GM18502 (cell line): Measurements from ENCODE around the gene CEP104.

Experiments used
- ATAC-seq: cut with Tn5 transposase; IDR thresholded peaks from one replicate; pipeline ENCODE4 v1.9.1; 2021; ENCODE audit warnings: mild to moderate bottlenecking; ENCODE audit not compliant: unreplicated experiment, poor library complexity

The CEP104 gene

DNA sequence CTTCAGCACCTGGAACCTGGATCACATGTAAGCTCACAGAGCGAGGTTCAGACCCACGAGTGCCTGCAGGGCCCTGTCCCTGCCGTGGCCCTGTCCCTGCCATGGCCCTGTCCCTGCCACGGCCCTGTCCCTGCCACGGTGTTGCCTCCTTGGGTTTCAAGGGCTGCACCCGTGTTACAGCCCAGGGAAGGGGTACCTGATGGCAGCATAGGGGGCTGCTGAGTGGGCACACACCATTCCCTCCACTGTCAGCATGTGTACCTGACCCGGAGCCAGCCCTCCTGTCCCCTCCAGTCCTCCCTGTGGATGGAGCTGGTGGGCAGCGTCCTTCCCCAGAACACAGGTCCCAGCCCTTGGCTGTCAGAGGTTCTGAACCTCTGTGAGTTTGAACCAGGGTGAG lies 15.5 kb upstream of the CEP104 start:
- ATAC-seq = no peak

DNA sequence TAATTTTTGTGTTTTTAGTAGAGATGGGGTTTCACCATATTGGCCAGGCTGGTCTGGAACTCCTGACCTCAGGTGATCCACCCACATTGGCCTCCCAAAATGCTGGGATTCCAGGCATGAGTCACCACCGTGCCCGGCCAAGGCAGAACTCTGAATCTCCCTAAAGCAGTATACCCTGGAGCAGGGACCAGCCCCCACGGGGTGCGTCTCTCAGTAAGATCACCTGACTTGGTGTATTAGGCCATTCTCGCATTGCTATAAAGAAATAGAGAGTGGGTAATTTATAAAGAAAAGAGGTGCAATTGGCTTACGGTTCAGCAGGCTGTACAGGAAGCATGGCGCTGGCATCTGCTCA lies 14.4 kb upstream of the CEP104 start:
- no peak for ATAC-seq

DNA sequence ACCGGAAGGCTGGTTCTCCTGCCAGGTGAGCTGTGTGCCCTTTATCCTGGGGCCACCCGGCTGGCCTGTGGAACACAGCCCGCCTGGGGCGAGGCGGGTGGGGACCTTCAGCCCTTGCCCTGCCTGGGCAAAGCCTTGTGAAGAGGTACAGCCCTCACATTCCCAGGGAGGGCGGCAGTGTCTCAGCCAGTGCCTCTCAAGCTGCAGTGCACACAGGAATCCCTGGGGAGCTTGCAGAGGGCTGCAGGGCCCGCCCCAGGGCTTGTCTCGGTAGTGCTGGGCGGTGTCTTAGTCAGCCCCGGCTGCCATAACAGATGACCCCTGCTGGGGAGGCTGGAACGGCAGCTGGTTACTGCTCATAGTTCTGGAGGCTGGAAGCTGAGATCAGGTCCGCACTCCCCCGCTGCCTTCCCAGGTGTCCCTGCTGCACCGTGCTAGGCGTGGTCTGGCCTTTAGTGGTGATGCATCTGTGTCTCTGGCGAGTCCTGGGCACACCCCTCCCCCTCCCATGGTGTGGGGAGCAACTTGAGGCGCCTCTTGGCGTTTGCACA lies 12.8 kb upstream of the CEP104 start:
- no peak for ATAC-seq

DNA sequence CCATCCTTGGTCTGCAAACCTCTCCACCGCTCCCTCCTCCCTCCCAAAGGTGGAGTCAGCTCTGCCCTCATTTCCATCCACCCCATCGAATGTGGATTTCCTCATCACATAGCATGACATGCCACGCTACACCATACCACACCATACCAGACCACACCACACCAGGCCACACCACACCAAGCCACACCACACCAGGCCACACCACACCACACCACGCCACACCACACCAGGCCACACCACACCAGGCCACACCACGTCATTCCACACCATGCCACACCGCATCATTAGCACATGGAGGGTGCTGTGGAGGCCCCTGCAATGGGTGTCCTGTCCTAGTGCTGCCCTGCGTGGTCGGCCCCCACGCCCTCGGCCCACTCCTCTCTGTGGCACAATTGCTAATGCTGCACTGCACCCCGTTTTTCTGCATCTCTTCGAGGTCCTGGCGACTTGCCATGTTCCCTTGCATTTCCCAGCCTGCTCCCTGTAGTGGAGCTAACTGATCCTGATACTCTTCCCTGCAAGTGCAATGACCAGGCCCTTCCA lies 11.5 kb upstream of the CEP104 start:
- ATAC-seq = no peak

DNA sequence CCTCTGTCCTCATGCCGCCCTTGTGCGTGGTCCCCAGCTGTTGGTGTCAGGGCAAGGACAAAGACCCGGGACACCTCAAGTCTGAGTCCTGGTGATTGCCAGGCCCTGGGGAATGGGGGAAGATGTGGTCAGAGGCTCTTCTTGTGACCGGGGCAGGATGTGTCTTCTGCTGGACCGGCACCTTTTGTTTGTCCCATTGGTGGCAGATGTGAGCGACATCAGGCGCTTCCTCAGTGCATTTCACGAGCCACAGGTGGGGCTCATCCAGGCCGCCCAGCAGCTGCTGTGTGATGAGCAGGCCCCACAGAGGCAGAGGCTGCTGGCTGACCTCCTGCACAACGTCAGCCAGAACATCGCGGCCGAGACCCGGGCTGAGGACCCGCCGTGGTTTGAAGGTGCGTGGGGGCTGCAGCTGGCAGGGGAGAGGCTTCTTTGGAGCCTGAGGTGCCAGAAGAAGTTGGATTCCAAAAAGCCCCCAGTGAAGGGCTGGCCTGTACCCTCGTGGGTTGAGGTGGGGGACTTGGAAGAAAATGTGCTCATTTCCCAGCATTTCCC lies 8.7 kb upstream of the CEP104 start:
- no peak for ATAC-seq

DNA sequence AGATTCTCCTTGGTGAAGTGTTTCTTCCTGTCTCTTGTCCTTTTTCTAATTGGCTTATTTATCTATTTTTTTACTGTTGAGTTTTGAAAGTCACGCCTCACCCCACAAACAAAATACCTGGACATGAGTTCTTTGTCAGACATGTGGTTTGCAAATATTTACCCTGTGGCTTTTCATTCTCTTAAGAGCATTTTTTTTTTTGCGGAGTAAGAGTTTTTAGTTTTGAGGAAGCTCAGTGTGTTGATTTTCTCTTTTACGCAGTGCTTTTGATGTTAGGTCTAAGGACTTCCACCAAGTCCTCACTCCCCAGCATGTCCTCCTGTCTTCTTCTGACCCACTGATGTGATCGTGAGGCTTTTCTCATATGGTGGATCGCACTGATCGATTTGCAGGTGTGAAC lies 7.9 kb upstream of the CEP104 start:
- no peak for ATAC-seq

DNA sequence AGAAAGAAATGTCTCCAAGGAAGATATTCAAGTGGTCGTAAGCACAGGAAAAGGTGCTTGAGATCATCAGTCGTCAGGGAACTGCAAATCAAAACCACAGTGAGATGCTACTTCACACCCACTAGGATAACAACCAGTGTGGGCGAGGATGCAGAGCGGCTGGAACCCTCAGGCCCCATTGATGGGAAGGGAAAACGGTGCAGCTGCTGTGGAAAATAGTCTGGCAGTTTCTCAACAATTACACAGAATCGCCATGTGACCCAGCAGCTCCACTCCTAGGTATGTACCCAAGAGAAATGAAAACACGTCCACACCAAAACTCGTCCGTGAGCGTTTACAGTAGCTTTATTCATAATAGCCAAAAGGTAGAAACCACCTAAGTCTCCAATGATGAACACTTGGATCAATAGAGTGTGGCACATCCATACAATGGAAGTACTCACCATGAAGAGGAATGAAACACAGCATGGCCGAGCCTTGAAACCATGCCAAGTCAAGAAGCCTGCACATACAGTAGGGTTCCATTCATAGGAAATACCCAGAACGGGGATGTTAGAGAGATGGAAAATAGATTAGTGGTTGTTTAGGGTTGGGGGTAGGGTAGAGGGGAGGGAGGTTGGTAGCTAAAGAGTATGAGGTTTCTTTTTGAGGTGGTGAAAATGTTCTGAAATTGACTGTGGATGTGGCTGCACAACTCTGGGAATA lies 6.4 kb upstream of the CEP104 start:
- no peak for ATAC-seq

DNA sequence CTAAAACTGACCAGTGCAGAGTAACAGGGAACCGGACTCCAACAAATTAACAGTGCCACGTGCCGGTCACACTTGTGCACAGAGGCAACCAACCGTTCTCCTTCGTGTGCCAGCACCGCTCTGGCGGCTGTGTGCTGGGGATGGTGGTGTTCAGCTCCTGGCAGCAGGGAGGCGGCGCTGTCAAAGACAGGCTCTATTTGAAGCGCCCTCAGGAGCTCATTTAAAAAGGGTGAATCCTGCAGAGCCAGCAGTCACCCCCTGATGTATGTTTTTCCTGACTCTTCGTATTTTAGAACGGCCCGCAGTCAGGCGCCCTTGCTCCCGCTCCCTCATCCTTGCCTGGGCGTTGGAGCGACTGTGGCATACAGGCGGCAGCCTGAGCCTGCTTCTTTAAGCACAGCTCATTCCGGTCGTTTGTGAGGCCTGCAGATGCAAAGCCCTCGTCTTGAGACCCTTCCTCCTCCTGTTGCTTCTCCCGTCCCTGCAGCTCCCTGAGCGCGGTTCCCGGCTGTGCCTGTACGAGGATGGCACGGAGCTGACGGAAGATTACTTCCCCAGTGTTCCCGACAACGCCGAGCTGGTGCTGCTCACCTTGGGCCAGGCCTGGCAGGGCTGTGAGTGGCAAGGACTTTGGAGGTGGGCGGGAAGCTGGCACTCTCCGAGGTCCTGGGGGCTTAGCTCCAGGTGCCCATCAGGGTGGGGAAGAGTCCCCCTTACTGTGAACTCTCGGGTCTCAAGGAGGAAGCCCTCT lies 1.4 kb upstream of the CEP104 start:
- ATAC-seq = no peak

DNA sequence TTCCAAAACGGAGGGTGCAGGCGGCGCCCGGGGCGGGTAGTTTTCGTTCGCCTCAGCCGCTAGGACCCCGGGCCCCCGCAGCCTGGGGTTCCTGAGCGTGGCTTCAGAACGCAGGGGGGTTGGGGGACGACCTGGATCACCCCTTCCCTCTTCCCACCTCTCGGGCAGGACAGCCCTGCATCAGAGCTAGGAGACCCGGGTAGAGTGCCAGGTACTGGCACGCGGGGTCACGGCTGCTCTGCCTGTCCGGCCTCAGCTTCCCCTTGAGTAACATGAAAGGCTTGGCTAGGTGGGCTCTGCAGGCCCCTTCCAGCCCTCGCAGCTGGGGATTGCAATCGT lies 749 bp upstream of the CEP104 start:
- ATAC-seq = no peak

DNA sequence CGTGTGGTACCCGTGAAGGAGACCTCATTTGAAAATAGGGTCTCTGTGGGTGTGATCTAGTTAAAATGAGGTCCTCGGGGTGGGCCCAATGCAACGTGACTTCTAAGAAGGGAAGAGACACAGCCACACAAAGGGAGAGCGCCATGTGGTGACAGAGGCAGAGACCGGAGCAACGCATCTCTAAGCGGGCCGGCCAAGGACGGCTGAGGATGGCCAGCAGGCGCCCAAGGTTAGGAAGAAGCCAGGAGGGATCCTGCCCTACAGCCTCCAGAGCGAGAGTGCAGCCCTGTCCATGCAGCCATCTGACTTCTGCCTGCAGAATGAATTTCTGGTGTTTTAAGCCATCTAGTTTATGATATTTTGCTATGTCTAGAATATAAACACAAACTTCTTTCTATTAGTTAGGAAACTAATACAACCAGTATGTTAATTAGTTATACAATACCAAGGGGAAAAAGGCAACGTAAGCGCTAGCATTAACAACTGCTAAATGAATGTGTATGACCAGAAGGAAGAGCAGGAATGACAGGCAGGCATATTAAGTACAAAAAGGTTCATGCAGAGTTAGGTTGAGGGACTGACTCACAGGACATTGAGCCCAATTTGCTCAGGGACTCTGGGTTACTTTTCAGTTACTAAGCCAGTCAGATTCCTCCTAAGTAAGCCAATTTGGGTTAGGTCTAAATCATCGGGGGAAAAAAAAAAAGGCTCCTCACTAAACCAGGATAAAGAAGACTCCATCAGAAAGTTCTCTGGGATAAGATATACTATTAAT lies 4.1 kb downstream of the CEP104 start:
- no peak for ATAC-seq

DNA sequence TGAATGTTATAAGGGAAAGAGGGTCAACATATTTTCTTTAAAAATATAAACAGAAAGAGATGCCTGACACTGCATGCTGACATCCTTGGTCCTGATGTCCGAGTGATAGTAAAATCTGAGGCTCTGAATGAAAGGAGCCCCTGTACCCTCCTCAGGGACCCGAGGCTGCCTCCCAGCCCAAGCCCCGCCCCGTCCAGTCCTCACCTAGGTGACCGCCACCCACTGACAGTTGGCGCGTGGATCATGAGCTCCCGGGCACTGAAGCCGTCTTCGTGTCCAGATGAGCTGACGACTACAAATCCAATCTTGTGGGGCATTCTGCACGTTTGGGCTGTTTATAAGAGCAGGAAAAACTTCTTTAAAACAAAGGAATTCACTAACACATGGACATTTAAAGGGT lies 4.9 kb downstream of the CEP104 start:
- ATAC-seq = no peak

DNA sequence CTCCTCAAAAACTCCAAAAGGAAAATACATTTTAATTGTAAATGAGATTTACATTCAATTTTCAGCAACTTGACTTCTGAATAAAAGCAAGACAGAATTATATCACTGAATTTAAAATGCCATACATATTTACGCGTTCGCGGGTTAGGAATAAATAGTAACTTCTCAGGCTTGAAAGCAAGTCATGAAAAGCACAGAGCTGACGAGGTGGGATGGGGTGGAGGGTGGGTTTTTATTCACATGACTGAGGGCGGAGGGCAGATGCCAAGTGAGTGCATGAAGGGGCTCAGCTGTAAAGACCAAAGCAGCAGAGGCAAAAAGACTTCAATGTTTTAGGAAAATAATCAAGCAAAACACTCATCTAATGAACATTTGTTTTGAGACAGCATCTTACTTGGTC lies 5.7 kb downstream of the CEP104 start:
- no peak for ATAC-seq

DNA sequence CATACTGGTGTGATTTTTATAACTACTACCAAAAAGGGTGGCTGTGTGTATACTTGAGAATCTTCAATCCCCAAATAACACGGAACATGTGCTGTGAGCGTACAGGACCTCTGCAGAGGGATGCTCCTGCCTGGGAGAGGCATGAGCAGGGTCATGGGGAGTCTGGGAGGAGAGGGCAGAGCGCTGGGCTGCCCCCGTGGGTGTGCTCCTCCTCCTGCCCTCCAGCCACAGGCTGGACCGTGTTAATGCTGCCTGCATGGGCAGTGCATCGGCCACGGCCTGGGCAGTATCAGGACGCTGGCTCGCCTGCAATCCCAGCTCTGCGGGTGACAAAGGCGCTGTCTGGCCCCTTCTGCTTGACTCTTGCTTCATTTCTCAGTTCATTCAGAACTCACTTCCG lies 6.2 kb downstream of the CEP104 start:
- no peak for ATAC-seq

DNA sequence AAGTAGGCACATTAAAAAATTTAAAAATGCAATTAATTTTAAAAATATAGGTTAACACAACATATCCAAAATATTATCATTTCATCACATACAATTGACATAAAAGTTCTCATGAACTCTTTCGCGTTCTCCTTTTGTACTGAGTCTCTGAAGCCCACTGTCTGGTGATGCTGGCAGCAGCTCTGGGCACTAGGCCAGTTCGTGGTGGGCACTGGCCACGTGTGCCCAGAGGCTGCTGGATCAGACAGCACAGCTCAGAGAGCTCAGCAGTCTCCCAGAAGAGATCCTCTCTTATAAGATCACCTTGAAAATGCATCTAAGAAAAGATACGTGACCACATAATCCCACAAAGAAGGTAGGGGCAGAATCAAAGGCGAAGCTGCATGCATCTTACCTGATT lies 9.9 kb downstream of the CEP104 start:
- ATAC-seq = no peak

DNA sequence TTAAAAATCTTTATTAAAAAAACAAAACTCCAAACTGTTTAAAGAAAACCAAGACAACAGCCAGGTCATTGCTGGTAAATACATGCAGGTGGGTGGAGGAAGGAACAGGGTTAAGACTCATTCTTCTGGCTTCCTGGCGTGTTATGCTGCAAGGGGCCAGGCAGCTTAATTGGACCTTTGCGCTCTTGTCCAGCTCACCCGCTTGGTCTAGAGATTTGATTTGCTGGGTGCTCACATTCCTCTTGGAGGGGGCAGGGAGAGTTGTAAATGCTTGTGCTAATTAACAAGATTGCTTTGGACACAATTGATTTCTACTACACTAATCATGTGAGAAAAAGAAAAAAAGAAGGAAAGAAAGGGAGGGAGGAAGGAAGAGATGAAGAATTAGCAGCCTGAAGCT lies 10.5 kb downstream of the CEP104 start:
- no peak for ATAC-seq

DNA sequence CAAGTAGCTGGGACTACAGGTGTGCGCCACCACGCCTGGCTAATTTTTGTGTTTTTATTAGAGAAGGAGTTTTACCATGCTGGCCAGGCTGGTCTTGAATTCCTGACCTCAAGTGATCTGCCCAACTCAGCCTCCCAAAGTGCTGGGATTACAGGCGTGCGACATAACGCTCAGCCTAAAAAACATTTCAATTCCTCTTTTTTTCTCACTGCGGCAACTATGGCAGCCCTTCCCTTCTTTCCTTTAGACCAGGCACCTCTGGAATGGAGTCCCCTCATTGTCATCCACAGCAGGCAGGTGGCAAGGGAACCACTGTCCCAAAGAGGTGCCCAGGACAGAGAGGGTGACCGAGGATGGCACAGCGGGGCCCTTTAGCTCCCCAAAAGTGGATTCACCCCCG lies 14.1 kb downstream of the CEP104 start:
- ATAC-seq = no peak

DNA sequence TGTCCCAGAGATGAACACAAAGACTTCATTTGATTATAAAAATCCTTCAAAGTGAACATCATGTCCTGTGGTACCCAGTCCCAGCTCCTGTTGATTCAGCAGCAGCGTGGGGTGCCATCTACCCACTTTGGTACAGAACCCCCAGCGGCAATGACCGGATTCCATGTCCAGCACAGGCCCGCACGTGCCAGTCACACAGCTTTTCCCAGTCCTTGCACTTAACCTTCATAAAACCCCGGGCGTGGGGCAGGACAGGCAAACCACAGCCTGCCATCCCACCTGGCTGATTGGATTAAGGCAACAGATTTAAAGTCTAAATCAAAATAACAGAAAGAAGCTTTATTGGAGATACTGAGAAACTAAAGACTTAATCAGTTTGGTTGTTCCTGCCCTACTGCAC lies 15.5 kb downstream of the CEP104 start:
- ATAC-seq = no peak

DNA sequence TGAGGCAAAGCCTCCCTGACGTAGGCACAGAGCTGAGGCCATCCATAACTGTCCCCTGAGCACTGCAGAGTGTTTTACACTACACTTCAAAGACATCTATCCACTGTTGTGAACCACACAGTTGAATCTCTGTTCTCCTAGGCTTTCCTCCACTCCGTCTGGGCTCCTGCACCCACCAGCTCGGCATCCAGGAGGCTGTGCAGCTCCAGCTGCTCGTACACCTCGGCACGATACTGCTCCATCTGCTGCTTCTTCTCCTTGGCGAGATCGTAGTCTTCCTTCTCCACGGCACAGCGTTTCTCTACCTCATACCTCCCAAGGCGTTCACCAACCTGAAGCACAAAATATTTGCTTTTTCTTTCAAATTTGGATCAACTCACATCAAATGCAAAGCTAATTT lies 18.2 kb downstream of the CEP104 start:
- no peak for ATAC-seq

DNA sequence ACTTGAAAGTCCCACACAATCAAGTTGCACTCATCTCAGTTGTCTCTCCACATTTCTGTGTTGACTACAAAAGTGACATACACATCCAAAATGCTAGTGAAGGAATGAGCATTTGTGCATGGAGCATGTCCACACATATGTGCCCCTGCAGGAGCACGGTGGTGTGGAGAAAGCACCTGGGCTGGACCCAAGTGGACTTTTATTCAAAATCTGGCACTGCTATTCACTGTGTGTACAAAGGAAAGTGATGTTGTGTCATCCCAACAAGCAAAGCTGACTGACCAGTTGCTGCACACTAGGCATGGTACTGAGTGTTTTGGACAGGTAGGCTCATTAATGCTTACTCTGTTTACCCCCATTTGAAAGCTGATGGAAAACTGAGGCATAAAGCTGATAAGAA lies 19.3 kb downstream of the CEP104 start:
- ATAC-seq = no peak

DNA sequence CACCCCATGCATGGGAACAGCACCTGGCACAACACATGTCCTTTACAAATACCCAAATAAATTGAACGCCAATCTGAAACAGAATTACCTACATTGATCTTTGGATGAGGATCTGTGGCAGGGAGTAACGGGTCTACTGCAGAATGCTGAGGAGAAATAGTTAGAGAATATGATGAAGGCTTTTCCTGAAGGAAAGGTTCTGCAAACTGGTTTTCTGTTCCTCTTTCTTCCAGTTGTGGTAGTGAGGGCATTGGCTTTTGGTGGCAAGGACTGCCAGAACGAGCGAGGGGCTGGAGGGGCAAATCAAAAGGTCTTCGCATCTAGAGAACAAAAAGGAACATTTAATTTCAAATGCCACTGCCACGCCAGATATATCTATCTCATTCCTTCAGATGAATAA lies 19.8 kb downstream of the CEP104 start:
- ATAC-seq = no peak

DNA sequence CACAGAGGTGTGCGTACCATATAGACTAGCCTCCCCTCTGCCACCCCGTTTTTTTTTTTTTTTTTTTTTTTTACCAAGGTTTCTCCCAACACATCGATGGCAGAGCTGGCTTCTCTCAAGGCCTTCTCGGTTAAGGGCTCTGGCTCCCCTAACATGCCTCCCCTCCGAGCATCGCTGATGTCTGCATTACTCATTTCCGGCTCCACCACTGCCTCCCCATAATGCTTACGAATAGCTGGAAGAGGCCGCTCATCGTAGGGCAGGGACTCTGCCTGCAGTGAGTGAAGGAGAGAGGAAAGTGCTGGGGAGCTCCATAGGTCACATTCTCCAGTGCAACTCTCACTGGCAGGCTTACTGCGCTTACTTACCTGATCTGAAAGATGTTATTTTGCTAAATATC lies 20.6 kb downstream of the CEP104 start:
- no peak for ATAC-seq
